ENCODE data around the gene CUL2. TPM values are rescaled to one million over a fixed set of nuclear protein-coding genes. Genes with fewer than 3 reads are reported as not detected.

CUL2 gene
- total and polyA plus RNA-seq, 7 donors = 12.0 to 37.1 (median 22.5) TPM

GRCh38 chr10:35103882-35104281, 13.7 kb upstream of the CUL2 start:
- Histone ChIP-seq H3K27ac (no peak overlapping the region), H3K36me3 (no peaks in the 10 kb centered on the region), H3K4me1 (no peaks in the 10 kb centered on the region), H3K9me3 (no peaks in the 10 kb centered on the region), H3K27me3 (no peaks in the 10 kb centered on the region), H3K4me3 (no peak overlapping the region)
- no peak for DNase-seq
- 71 to 72% methylated on average over 7 of the region's 7 CpGs for WGBS, 2 donors
- intact Hi-C loops (cut with DNase I) = no loop called here
- TF ChIP-seq CTCF (IDR thresholded peaks at IDR 0.05) (no peak), POLR2AphosphoS5 (IDR thresholded peaks at IDR 0.05) (no peak), POLR2A (IDR thresholded peaks at IDR 0.05) (no peak), EP300 (IDR thresholded peaks at IDR 0.05) (no peak)

- TF ChIP-seq POLR2AphosphoS5 (IDR thresholded peaks at IDR 0.05) = no peak
- TF ChIP-seq EP300 (IDR thresholded peaks at IDR 0.05) = no peak
- TF ChIP-seq CTCF (IDR thresholded peaks at IDR 0.05) = no peak
- TF ChIP-seq POLR2A (IDR thresholded peaks at IDR 0.05) = no peak
- H3K4me1 ChIP-seq = no peaks in the 10 kb centered on the region
- no peak for DNase-seq
- no peak overlapping the region for H3K27ac ChIP-seq
- H3K9me3 ChIP-seq = no peaks in the 10 kb centered on the region
- WGBS, 2 donors = 86% methylated on average over 1 of the region's 1 CpG
- intact Hi-C loops (cut with DNase I) = no loop called here
- H3K36me3 ChIP-seq = no peaks in the 10 kb centered on the region
- peaks cover 0 to 4% (median 0%) of the 10 kb centered on the region in 3 donors for H3K27me3 ChIP-seq
- no peak overlapping the region for H3K4me3 ChIP-seq
These were observed 7.4 kb upstream of the CUL2 start for GRCh38 chr10:35097510-35097909.

- no peak overlapping the region for H3K4me3 ChIP-seq
- 73% methylated on average over 2 of the region's 2 CpGs for WGBS, 2 donors
- H3K27ac ChIP-seq = no peak overlapping the region
- H3K27me3 ChIP-seq = peaks cover 0 to 4% (median 0%) of the 10 kb centered on the region in 3 donors
- H3K9me3 ChIP-seq = no peaks in the 10 kb centered on the region
- intact Hi-C loops (cut with DNase I) = no loop called here
- no peaks in the 10 kb centered on the region for H3K36me3 ChIP-seq
- TF ChIP-seq EP300 (IDR thresholded peaks at IDR 0.05) (no peak), POLR2AphosphoS5 (IDR thresholded peaks at IDR 0.05) (no peak), CTCF (IDR thresholded peaks at IDR 0.05) (no peak), POLR2A (IDR thresholded peaks at IDR 0.05) (no peak)
- no peak for DNase-seq
- no peaks in the 10 kb centered on the region for H3K4me1 ChIP-seq
These were observed 6.2 kb upstream of the CUL2 start for GRCh38 chr10:35096312-35096711.

GRCh38 chr10:35092851-35093250, 2.7 kb upstream of the CUL2 start:
- no peaks in the 10 kb centered on the region for H3K36me3 ChIP-seq
- TF ChIP-seq POLR2A (IDR thresholded peaks at IDR 0.05) (no peak), EP300 (IDR thresholded peaks at IDR 0.05) (no peak), CTCF (IDR thresholded peaks at IDR 0.05) (no peak)
- WGBS, 2 donors = 49 to 73% methylated on average over 1 of the region's 1 CpG
- peaks cover 0 to 4% (median 0%) of the 10 kb centered on the region in 3 donors for H3K27me3 ChIP-seq
- H3K4me3 ChIP-seq = no peak overlapping the region
- H3K27ac ChIP-seq = no peak overlapping the region
- intact Hi-C loops (cut with DNase I) = no loop called here
- H3K4me1 ChIP-seq = peaks cover 0 to 24% (median 18%) of the 10 kb centered on the region in 4 donors
- H3K9me3 ChIP-seq = no peaks in the 10 kb centered on the region
- DNase-seq = no peak
